ES-I3 (cell line): ENCODE measurements around the gene C15orf61.

ENCODE experiments used
- H3K36me3 ChIP-seq: 2 replicates; pipeline ENCODE4 v1.6.1; 2013; ENCODE audit warnings: mild to moderate bottlenecking, low read length, control low read depth, moderate library complexity; ENCODE audit not compliant: insufficient read depth
- H3K4me1 ChIP-seq: 2 replicates; pipeline ENCODE4 v1.6.1; 2013; ENCODE audit warnings: mild to moderate bottlenecking, control low read depth, low read length; ENCODE audit not compliant: insufficient read depth
- H3K9ac ChIP-seq: 2 replicates; pipeline ENCODE4 v1.6.1; 2013; ENCODE audit warnings: low read depth, mild to moderate bottlenecking, low read length, moderate library complexity
- H3K9me3 ChIP-seq: 2 replicates; pipeline ENCODE4 v1.6.1; 2013; ENCODE audit warnings: mild to moderate bottlenecking, low read length, moderate library complexity; ENCODE audit not compliant: control insufficient read depth, insufficient read depth

C15orf61 gene

DNA sequence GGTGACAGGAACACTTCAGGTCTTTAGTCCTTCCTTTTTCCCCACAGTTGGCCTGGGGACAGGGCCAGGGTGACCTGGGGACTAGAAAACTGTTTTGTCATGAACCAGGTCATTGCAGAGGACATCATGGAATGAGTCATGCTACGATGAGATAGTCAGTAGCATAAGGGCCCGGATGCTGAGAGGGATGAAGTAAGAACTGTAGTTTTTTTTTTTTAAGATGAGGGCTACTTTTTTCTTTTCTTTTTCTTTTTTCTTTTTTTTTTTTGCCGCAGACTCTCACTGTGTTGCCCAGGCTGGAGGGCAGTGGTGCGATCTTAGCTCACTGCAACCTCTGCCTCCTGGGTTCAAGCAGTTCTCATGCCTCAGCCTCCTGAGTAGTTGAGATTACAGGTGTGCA, 29.6 kb downstream of the C15orf61 start:
- H3K36me3 ChIP-seq: no peaks in the 10 kb centered on the region; the same call in 1 of the 2 replicates
- H3K9ac ChIP-seq: no peak overlapping the region
- H3K9me3 ChIP-seq: no peaks in the 10 kb centered on the region
- H3K4me1 ChIP-seq: peaks cover 17% of the 10 kb centered on the region

DNA sequence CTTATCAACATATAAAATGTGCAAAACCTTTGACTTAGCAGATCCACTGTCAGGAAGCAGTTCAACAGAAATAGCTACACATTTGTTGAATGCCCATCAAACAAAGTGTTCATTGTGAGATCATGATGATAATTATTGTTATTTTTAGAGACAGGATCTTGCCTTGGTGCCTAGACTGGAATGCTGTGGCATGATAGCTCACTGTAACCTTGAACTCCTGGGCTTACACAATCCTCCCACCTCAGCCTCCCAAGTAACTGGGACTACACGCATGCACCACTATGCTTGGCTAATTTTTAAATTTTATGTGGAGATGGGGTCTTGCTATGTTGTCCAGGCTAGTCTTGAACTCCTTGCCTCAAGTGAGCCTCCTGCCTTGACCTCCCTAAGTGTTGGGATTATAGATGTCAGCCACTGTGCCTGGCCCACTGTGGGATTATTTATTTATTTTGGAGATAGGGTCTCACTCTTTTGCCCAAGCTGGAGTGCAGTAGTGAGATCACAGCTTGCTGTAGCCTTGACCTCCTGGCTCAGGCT, 30.3 kb downstream of the C15orf61 start:
- Histone ChIP-seq H3K9ac (no peak overlapping the region), H3K4me1 (peaks cover 17% of the 10 kb centered on the region), H3K36me3 (no peaks in the 10 kb centered on the region; the same call in 1 of the 2 replicates), H3K9me3 (no peaks in the 10 kb centered on the region)

DNA sequence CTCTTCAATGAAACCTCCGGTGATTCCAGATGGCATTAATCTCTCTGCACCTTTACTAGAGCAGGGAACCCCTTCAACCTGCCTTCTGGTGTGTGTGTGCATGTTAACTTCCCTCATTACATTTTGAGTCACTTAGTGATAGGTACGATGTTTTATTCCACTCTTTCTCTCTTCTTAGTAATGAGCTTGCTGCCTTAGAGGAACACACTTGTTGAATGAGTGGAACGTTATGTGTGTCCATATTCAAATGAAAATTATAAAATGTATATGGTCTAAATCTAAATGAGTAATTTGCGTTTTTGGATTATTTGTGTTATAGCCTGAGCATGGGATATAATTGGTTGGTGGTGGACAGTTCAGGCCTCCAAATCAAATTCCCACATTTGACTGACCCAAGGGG, 33.6 kb downstream of the C15orf61 start:
- 0 out of 2 replicates have a peak, but pooled peaks cover 3% of the 10 kb centered on the region for H3K9me3 ChIP-seq
- 0 out of 2 replicates have a peak, but pooled peaks cover 4% of the 10 kb centered on the region for H3K36me3 ChIP-seq
- H3K9ac ChIP-seq: no peak overlapping the region
- H3K4me1 ChIP-seq: no peaks in the 10 kb centered on the region; the same call in 1 of the 2 replicates

DNA sequence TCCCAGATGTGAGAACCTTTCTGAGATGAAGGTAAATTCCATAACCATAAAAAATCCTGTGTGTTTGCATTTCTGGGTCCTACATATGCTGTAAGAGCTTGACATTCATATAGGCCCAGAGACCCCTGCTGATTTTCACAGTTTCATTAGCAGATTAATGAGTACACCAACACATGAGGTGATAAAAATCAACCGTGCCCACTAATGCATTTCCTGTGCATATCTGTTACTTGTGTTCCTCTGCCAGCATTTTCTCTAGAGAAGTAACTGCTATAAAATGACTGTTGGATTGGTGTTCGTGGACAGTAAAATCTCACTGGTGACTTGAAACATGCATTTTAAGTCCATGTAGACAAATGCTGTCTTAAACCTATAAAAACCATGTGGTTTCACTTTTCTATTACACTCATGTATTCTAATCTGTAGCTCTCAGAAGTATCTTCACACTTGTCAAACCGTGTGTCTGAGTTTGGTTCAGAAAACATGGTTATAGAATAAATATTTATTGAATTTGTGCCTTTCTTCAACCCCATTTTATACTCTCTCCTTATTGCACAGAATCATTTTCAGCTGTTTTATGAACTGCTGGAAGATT, 36.1 kb downstream of the C15orf61 start:
- H3K9me3 ChIP-seq: 0 out of 2 replicates have a peak, but pooled peaks cover 3% of the 10 kb centered on the region
- H3K36me3 ChIP-seq: 0 out of 2 replicates have a peak, but pooled peaks cover 4% of the 10 kb centered on the region
- no peaks in the 10 kb centered on the region for H3K4me1 ChIP-seq
- H3K9ac ChIP-seq: no peak overlapping the region

DNA sequence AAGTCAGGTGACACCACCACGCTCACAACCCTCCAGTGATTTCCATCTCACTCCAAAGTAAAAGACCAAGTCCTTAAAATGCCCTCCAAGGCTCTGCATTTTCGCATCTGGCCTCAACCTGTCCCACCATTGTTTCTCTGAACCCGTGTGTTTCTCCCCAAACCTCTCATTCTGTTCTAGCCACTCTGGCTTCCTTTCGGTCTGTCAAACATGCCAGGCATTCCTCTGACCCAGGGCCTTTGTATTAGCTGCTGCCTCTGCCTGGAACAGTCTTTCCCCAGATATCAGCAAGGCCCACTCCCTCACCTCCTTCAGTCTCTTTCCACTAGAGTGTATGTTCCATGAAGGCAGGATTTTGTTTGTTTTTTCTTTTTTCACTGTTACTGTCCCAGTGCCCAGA, 37.6 kb downstream of the C15orf61 start:
- Histone ChIP-seq H3K4me1 (no peaks in the 10 kb centered on the region), H3K9ac (no peak overlapping the region), H3K9me3 (0 out of 2 replicates have a peak, but pooled peaks cover 3% of the 10 kb centered on the region), H3K36me3 (0 out of 2 replicates have a peak, but pooled peaks cover 4% of the 10 kb centered on the region)

DNA sequence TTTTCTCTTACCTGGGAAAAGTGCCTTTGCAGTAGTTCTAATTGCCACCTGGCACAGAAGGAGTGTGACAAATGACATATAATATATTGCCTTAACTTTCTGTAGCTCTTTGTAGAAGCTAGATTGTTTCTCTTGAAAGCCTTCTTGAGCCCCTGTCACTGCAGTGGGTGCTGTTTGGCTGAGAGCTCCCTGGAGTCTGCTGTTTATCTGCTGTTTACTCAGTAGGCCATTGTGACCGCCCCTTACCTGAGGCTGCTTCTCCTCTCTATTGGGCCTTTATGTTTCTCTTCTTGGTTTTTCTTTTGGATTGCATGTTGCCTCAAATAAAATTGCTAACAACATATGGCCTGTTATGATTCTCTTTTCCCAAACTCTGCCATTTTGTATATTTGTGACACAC, 38.2 kb downstream of the C15orf61 start:
- H3K4me1 ChIP-seq: no peaks in the 10 kb centered on the region
- H3K9me3 ChIP-seq: 0 out of 2 replicates have a peak, but pooled peaks cover 3% of the 10 kb centered on the region
- H3K36me3 ChIP-seq: 0 out of 2 replicates have a peak, but pooled peaks cover 4% of the 10 kb centered on the region
- no peak overlapping the region for H3K9ac ChIP-seq

DNA sequence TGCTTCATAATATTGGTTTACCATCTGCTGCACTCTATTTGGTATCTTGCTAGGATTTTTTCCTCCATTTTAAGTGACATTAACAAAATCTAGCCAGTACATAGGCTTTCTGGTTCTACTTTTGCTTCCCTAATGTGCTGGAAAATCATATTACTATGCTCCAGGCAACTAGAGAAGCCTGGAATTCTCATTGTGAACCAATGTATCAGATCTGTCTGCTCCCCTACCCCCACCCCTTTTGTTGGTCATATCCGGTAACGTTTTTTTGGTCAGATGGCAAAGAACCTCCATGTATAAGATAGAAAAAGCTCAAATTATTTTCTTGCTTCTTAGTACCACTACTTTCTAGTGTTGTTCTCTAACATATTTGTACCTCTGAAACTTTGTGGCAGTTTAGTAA, 38.6 kb downstream of the C15orf61 start:
- Histone ChIP-seq H3K4me1 (0 out of 2 replicates have a peak, but pooled peaks cover 3% of the 10 kb centered on the region), H3K9me3 (0 out of 2 replicates have a peak, but pooled peaks cover 3% of the 10 kb centered on the region), H3K36me3 (0 out of 2 replicates have a peak, but pooled peaks cover 4% of the 10 kb centered on the region), H3K9ac (no peak overlapping the region)

DNA sequence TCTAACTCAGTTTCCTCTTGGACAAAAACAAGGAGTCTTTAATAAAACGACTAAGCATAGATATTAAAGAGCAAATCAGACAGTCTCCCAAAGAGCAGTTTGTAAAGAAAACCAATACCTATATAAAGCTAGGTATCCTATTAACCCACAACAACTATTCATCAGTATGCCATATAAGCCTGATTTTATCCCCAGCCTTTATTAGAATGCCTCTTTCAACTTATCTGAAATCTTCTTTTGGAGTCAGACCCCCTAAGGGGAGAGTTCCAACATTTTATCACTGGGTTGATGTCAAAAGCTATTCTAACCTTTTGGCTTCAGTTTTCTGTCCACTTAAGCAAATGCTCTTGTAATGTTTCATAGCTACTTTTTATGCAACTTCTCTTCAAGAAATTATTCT, 39.4 kb downstream of the C15orf61 start:
- Histone ChIP-seq H3K36me3 (0 out of 2 replicates have a peak, but pooled peaks cover 4% of the 10 kb centered on the region), H3K9me3 (0 out of 2 replicates have a peak, but pooled peaks cover 3% of the 10 kb centered on the region), H3K9ac (no peak overlapping the region), H3K4me1 (0 out of 2 replicates have a peak, but pooled peaks cover 4% of the 10 kb centered on the region)

DNA sequence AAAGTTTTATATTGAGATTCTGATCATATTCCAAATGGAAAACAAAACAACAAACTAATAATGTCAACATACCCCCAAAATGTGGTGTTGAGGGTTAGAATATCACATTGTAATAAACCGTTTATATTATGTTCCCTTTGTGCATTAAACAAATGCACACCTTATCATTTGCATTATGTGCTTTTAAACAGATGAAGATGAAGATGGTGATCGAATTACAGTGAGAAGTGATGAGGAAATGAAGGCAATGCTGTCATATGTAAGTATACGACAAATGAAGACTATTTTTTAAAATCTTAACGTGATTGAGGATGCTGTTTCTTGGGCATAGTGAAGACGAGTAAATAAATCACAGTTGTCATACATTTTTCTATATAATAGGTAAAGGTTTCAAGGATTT, 42.2 kb downstream of the C15orf61 start:
- Histone ChIP-seq H3K36me3 (no peaks in the 10 kb centered on the region), H3K4me1 (0 out of 2 replicates have a peak, but pooled peaks cover 4% of the 10 kb centered on the region), H3K9me3 (no peaks in the 10 kb centered on the region), H3K9ac (no peak overlapping the region)

DNA sequence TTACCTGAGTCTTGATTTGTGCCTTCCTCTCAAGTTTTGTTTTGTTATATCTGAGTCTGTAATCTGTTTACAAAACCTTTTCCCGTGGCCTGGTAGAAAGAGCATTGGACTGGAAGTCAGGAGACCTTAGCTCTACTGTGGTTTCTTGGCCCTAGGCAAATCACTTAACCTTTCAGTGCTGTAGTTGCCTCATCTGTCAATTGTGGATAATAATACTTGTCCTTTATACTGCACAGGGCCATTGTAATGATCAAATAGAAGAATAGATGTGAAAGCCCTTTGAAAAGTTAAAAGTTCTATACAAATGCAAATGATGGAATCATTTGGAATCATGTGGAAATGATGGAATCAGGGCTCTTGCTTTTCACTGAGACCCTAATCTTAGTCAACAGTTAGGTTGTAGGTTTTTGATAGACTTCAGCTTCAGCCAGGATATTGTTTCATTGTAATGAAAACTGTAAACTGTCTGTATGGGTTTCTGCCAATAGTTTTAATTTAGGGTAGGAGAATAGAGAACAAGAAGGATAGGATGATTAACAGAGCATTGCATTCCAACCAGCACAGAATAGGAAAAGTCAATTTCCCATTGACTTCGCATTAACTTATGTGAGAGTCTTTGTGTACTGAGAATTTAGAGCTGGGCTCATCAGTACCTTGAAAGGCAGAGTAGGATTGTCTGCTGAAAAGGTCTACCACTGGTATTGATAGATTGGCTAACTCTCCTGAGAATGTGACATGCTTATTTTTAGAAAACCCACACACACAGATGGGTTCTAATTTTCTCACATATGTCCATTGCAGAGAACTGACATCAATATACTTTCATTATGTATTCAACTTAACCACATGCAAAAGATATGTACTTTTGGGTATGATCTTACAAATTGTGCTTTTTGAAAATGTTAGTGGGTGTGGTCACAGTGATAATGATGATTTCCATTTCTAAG, 43.4 kb downstream of the C15orf61 start:
- Histone ChIP-seq H3K36me3 (no peaks in the 10 kb centered on the region), H3K9ac (no peak overlapping the region), H3K9me3 (no peaks in the 10 kb centered on the region), H3K4me1 (0 out of 2 replicates have a peak, but pooled peaks cover 4% of the 10 kb centered on the region)

DNA sequence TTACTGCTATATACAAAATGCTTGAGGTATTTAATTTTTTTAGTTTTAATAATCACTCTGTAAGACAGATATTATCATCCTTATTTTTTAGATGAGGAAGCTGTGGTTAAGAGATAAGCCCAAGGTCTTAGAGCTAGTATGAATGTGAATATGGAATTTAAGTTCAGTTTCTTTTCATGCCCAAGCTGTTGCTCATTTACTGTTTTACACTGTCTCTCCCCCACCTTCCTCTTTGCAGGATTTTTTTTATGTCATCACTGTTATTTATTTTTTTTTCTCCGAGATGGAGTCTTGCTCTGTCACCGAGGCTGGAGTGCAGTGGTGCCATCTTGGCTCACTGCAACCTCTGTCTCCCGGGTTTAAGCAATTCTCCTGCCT, 44.0 kb downstream of the C15orf61 start:
- Histone ChIP-seq H3K36me3 (no peaks in the 10 kb centered on the region), H3K4me1 (0 out of 2 replicates have a peak, but pooled peaks cover 4% of the 10 kb centered on the region), H3K9ac (no peak overlapping the region), H3K9me3 (no peaks in the 10 kb centered on the region)

DNA sequence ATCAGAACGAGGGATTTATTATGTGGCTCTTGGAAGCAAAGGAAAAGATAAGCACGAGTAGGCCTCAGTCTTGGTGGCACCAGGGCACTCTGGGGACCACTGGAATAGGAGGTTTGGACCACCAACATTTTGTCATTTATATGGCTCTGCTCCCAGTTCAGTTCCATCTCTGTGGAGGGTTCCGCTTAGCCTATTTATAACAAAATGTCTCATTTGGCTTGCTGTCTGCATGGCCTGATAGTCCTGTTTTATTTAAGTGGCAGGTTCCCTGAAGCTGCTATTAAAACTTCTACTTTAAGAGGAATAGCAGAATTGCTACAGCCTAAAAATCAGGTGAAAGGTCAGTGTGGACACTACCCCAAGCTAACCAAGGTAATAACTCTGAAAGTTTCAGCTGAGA, 48.7 kb downstream of the C15orf61 start:
- Histone ChIP-seq H3K4me1 (no peaks in the 10 kb centered on the region), H3K9me3 (no peaks in the 10 kb centered on the region), H3K9ac (no peak overlapping the region), H3K36me3 (no peaks in the 10 kb centered on the region)

DNA sequence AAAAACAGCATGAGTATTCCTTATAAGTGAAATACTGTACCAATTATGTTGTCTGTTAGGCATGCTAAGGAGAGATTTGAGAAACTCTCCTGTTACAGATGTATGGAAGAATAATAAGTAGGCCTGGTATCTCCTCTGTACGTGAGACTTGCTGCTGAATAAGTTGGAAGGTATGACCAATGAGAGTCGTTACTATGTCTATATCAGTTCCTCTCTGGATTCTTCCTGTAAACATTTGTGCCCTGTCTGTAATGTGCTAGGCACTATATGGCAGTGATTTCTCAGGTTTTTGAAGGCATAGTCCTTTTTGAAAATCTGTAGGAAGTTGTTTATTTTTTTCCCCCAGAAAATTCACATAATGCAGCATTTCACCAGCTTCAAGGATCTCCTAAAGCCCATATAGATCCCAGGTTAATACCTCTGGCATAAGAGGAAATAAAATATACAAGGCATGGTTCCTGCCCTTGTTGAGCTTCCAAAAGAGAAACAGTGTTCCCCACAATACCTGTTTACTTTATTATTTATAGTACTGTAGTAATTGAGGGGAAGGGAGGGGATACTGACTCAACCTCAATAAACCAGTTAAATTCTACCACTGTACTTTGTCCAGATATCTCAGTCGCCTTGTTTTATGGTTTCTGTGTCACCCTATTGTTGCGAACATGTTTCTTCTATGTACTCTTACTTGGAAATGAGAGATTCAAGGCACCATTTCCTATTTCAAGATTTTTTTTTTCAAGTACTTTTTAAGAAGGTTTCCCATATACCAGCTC, 50.1 kb downstream of the C15orf61 start:
- no peak overlapping the region for H3K9ac ChIP-seq
- H3K9me3 ChIP-seq: no peaks in the 10 kb centered on the region
- H3K4me1 ChIP-seq: no peaks in the 10 kb centered on the region
- no peaks in the 10 kb centered on the region for H3K36me3 ChIP-seq
